GM23338 (cell line): ENCODE results near the gene BICC1. TPM values are rescaled to one million over a fixed set of nuclear protein-coding genes. Genes with fewer than 3 reads are reported as not detected.
"Not testable (repeated sequence)": the region's sequence is repeated elsewhere in the genome, so short reads cannot be mapped to it uniquely, and the experiment has no call there.

Source experiments
- ATAC-seq: fragments of 200-7000 bp; cut with Tn5 transposase; 3 replicates; pipeline ENCODE4 v1.9.1; 2020
- DNase-seq: peaks from one replicate; pipeline ENCODE4 v3.0.0-alpha.2; 2015; ENCODE audit warnings: low spot score
- H2AFZ ChIP-seq: fragments of 200-600 bp; sonication (generic); 2 replicates; pipeline ENCODE4 v1.8.0; 2016; ENCODE audit warnings: antibody characterized with exemption, mild to moderate bottlenecking, moderate library complexity
- H3F3A ChIP-seq: fragments of 200-600 bp; sonication (generic); replicated peaks from 2 replicates; pipeline ENCODE4 v1.8.0; 2017; ENCODE audit warnings: antibody characterized with exemption, mixed run types, low read depth
- H3K27ac ChIP-seq: fragments of 200-600 bp; sonication (generic); 2 replicates; pipeline ENCODE4 v1.6.1; 2016; ENCODE audit warnings: low read depth
- H3K27me3 ChIP-seq: fragments of 200-600 bp; sonication (generic); 2 replicates; pipeline ENCODE4 v1.8.0; 2016; ENCODE audit warnings: mild to moderate bottlenecking, mixed run types, moderate library complexity; ENCODE audit not compliant: insufficient read depth
- H3K36me3 ChIP-seq: fragments of 200-600 bp; sonication (generic); 2 replicates; pipeline ENCODE4 v1.8.0; 2016; ENCODE audit warnings: mild to moderate bottlenecking; ENCODE audit not compliant: insufficient read depth
- H3K4me1 ChIP-seq: fragments of 200-600 bp; sonication (generic); 2 replicates; pipeline ENCODE4 v1.8.0; 2016; ENCODE audit warnings: mild to moderate bottlenecking, moderate library complexity; ENCODE audit not compliant: insufficient read depth
- H3K4me2 ChIP-seq: fragments of 200-600 bp; sonication (generic); 2 replicates; pipeline ENCODE4 v1.7.1; 2017; ENCODE audit warnings: mixed run types
- H3K4me3 ChIP-seq: fragments of 200-600 bp; sonication (generic); 2 replicates; pipeline ENCODE4 v1.6.1; 2016; ENCODE audit warnings: mixed run types
- H3K79me2 ChIP-seq: fragments of 200-600 bp; sonication (generic); replicated peaks from 2 replicates; pipeline ENCODE4 v1.8.0; 2017; ENCODE audit warnings: mild to moderate bottlenecking; ENCODE audit not compliant: insufficient read depth
- H3K9me2 ChIP-seq: fragments of 200-600 bp; sonication (generic); 2 replicates; pipeline ENCODE4 v1.8.0; 2017; ENCODE audit not compliant: insufficient read depth
- H4K20me1 ChIP-seq: fragments of 200-600 bp; sonication (generic); replicated peaks from 2 replicates; pipeline ENCODE4 v1.8.0; 2017; ENCODE audit warnings: mild to moderate bottlenecking; ENCODE audit not compliant: insufficient read depth
- H3K27ac Mint-ChIP-seq: 2 replicates; pipeline ENCODE4 v1.8.0; 2020; ENCODE audit warnings: inconsistent platforms, mild to moderate bottlenecking, moderate library complexity, mixed read lengths
- H3K27me3 Mint-ChIP-seq: 3 replicates; pipeline ENCODE4 v1.8.0; 2022; ENCODE audit warnings: low read depth, mild to moderate bottlenecking, moderate library complexity, mixed read lengths, inconsistent platforms; ENCODE audit not compliant: insufficient read depth, poor library complexity
- H3K36me3 Mint-ChIP-seq: 3 replicates; pipeline ENCODE4 v1.8.0; 2021; ENCODE audit warnings: low read depth, mild to moderate bottlenecking, inconsistent platforms, moderate library complexity, mixed read lengths
- H3K4me1 Mint-ChIP-seq: 3 replicates; pipeline ENCODE4 v1.8.0; 2020; ENCODE audit warnings: mild to moderate bottlenecking, inconsistent platforms, mixed read lengths
- H3K4me3 Mint-ChIP-seq: 3 replicates; pipeline ENCODE4 v1.8.0; 2021; ENCODE audit warnings: moderate library complexity, mild to moderate bottlenecking, inconsistent platforms, mixed read lengths
- H3K9me3 Mint-ChIP-seq: 3 replicates; pipeline ENCODE4 v1.8.0; 2020; ENCODE audit warnings: moderate library complexity, mild to moderate bottlenecking, inconsistent platforms, mixed read lengths
- CREB1 ChIP-seq: fragments of 250-450 bp; sonication (Bioruptor Pico); IDR thresholded peaks from 2 replicates; pipeline ENCODE4 v1.5.0; 2020; ENCODE audit warnings: low read depth, mild to moderate bottlenecking, moderate library complexity
- CTCF ChIP-seq, 2 experiments: fragments of 200-600 bp in 1 of 2; sonication (generic) in 1 of 2; conservative IDR thresholded peaks; 2 replicates each; pipeline versions ENCODE4 v1.5.1 to v1.6.1; 2016 to 2017; ENCODE audit warnings: antibody characterized with exemption in 2 of 2, low read depth in 2 of 2, mild to moderate bottlenecking in 2 of 2, moderate library complexity in 1 of 2
- EZH2 ChIP-seq: fragments of 200-600 bp; sonication (generic); IDR thresholded peaks from one replicate; pipeline ENCODE4 v1.8.0; 2017; ENCODE audit warnings: antibody characterized with exemption, mild to moderate bottlenecking, low read depth; ENCODE audit not compliant: unreplicated experiment
- JUNB ChIP-seq: IDR thresholded peaks from one replicate; pipeline ENCODE4 v1.6.1; 2016; ENCODE audit warnings: antibody characterized with exemption; ENCODE audit not compliant: unreplicated experiment
- NANOG ChIP-seq: IDR thresholded peaks from 2 replicates; pipeline ENCODE4 v1.6.1; 2016; ENCODE audit warnings: antibody characterized with exemption, borderline replicate concordance
- POLR2AphosphoS5 ChIP-seq: IDR thresholded peaks from 2 replicates; pipeline ENCODE4 v1.6.1; 2016; ENCODE audit warnings: antibody characterized with exemption, low read depth
- ZNF114 ChIP-seq: fragments of 250-450 bp; sonication (Bioruptor Pico); IDR thresholded peaks from 2 replicates; pipeline ENCODE4 v1.5.0; 2020; ENCODE audit warnings: mild to moderate bottlenecking, moderate library complexity
- ZNF331 ChIP-seq: fragments of 250-450 bp; sonication (Bioruptor Pico); IDR thresholded peaks from 2 replicates; pipeline ENCODE4 v1.5.0; 2020; ENCODE audit warnings: low read depth, mild to moderate bottlenecking, moderate library complexity
- polyA plus RNA-seq: library from polyadenylated mRNA; unstranded; fragments of >200 nt; fragmentation: Nextera tagmentation; extraction: Ambion mirVana; gene quantifications from 2 replicates; pipeline ENCODE4 v1.2.1, GENCODE V29; 2016
- total RNA-seq: library from RNA; depleted of rRNA; stranded (reverse); fragments of >200 nt; shearing (Covaris generic); gene quantifications from 2 replicates; pipeline ENCODE4 v1.2.3, GENCODE V29; 2014
- TF ChIP-seq, protein P1 (sequence below): IDR thresholded peaks from 2 replicates; pipeline ENCODE4 v1.6.1; 2016; ENCODE audit warnings: antibody characterized with exemption

The BICC1 gene
- total and polyA plus RNA-seq, 2 experiments from 2014 or later: 1.3 to 2.2 TPM

GRCh38 chr10:58857251-58857805, 344.7 kb downstream of the BICC1 start:
- TF ChIP-seq CREB1 (no peak), POLR2AphosphoS5 (no peak), NANOG (no peak), ZNF114 (no peak), EZH2 (no peak), ZNF331 (CRISPR knock-in tag) (no peak)
- 0 out of 2 replicates have a peak, but pooled peaks cover 11% of the 10 kb centered on the region for H3K9me2 ChIP-seq
- Mint-ChIP-seq H3K27ac (no peak overlapping the region), H3K9me3 (peaks cover 13% of the 10 kb centered on the region), H3K27me3 (no peaks in the 10 kb centered on the region), H3K4me1 (peaks cover 6% of the 10 kb centered on the region; the same call in 2 of the 3 replicates), H3K36me3 (peaks cover 6% of the 10 kb centered on the region; the same call in 1 of the 3 replicates), H3K4me3 (no peak overlapping the region)
- no peaks in the 10 kb centered on the region for H4K20me1 ChIP-seq
- no peak overlapping the region for H3K4me2 ChIP-seq
- no peaks in the 10 kb centered on the region for H3K27me3 ChIP-seq
- H3F3A ChIP-seq: no peaks in the 10 kb centered on the region
- H3K4me3 ChIP-seq: no peak overlapping the region
- H3K27ac ChIP-seq: no peak overlapping the region
- ATAC-seq (no peak), DNase-seq (no peak)
- no peak overlapping the region for H2AFZ ChIP-seq
- no peaks in the 10 kb centered on the region; the same call in 1 of the 2 replicates for H3K4me1 ChIP-seq
- H3K36me3 ChIP-seq: no peaks in the 10 kb centered on the region
- H3K79me2 ChIP-seq: no peaks in the 10 kb centered on the region

- H3K27ac ChIP-seq, H4K20me1 ChIP-seq, H3K36me3 ChIP-seq, H3K27ac Mint-ChIP-seq, H3K36me3 Mint-ChIP-seq, H3K4me1 ChIP-seq, H3K79me2 ChIP-seq, DNase-seq, H2AFZ ChIP-seq, H3F3A ChIP-seq, ATAC-seq, H3K4me3 Mint-ChIP-seq, H3K4me2 ChIP-seq, H3K27me3 Mint-ChIP-seq, H3K4me1 Mint-ChIP-seq, H3K4me3 ChIP-seq, H3K27me3 ChIP-seq: not testable (repeated sequence)
- H3K9me2 ChIP-seq: 0 out of 2 replicates have a peak, but pooled peaks cover 11% of the 10 kb centered on the region
- H3K9me3 Mint-ChIP-seq: peaks cover 13% of the 10 kb centered on the region
Observed at GRCh38 chr10:58858123-58858522, 345.5 kb downstream of the BICC1 start.

GRCh38 chr10:58859526-58859925, 346.9 kb downstream of the BICC1 start:
- Histone ChIP-seq H3F3A (no peaks in the 10 kb centered on the region), H3K79me2 (no peaks in the 10 kb centered on the region), H3K27me3 (no peaks in the 10 kb centered on the region), H3K4me3 (no peak overlapping the region), H4K20me1 (no peaks in the 10 kb centered on the region), H2AFZ (no peak overlapping the region), H3K4me1 (no peaks in the 10 kb centered on the region; the same call in 1 of the 2 replicates), H3K36me3 (no peaks in the 10 kb centered on the region), H3K9me2 (0 out of 2 replicates have a peak, but pooled peaks cover 11% of the 10 kb centered on the region), H3K4me2 (no peak overlapping the region), H3K27ac (no peak overlapping the region)
- no peak overlapping the region for H3K4me3 Mint-ChIP-seq
- H3K27me3 Mint-ChIP-seq: no peaks in the 10 kb centered on the region
- H3K27ac Mint-ChIP-seq: no peak overlapping the region
- ATAC-seq (no peak), DNase-seq (no peak)
- H3K4me1 Mint-ChIP-seq: peaks cover 6% of the 10 kb centered on the region; the same call in 2 of the 3 replicates
- peaks cover 6% of the 10 kb centered on the region; the same call in 1 of the 3 replicates for H3K36me3 Mint-ChIP-seq
- H3K9me3 Mint-ChIP-seq: peaks cover 13% of the 10 kb centered on the region
- TF ChIP-seq CTCF (conservative IDR thresholded peaks at IDR 0.05; ENCODE audit: low read depth in 2 of 2) (no peak), ZNF114 (no peak), JUNB (no peak), NANOG (no peak), EZH2 (no peak), ZNF331 (CRISPR knock-in tag) (no peak)
- TF ChIP-seq, protein P1, sequence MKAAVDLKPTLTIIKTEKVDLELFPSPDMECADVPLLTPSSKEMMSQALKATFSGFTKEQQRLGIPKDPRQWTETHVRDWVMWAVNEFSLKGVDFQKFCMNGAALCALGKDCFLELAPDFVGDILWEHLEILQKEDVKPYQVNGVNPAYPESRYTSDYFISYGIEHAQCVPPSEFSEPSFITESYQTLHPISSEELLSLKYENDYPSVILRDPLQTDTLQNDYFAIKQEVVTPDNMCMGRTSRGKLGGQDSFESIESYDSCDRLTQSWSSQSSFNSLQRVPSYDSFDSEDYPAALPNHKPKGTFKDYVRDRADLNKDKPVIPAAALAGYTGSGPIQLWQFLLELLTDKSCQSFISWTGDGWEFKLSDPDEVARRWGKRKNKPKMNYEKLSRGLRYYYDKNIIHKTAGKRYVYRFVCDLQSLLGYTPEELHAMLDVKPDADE: no peak
